ENCODE data around the gene CDKN2B. TPM values are rescaled to one million over a fixed set of nuclear protein-coding genes. Genes with fewer than 3 reads are reported as not detected.
"Not testable (repeated sequence)": the region's sequence is repeated elsewhere in the genome, so short reads cannot be mapped to it uniquely, and the experiment has no call there.

The CDKN2B gene, protein sequence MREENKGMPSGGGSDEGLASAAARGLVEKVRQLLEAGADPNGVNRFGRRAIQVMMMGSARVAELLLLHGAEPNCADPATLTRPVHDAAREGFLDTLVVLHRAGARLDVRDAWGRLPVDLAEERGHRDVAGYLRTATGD
- under 1 TPM; 0.12 to 0.42 (median 0.27) TPM for polyA plus RNA-seq (ENCODE audit: insufficient read length in 4 of 4)

DNA sequence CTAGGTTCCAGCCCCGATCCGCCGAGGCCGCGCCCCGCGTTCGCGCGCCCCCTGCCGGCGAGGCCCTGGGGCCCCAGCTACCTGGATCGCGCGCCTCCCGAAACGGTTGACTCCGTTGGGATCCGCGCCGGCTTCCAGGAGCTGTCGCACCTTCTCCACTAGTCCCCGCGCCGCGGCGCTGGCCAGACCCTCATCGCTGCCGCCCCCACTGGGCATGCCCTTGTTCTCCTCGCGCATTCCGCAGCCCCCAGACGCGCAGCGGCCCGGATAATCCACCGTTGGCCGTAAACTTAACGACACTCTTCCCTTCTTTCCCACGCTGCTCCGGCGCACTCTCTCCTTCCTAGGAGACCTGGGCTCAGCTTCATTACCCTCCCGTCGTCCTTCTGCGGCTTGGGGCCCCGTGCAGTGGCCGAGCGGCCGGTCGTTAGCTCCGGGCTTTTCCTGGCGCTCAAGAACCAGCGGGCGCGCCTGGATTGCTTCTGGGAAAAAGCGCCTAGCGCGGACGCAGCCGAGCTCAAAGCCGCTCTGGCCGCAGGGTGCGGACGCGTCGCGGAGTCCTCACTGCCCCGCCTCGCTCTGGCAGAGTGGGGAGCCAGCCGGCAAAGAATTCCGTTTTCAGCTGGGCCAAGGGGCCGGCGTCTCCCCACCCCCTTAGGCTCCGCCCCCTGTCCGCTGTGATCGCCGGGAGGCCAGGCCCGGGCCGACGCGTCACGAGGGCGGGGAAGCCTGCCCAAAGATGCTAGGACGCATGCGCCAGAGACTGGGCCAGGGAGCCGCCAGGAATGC, at the start of gene CDKN2B:
Gene CDKN2B (minus strand): TSS at position 589 of the 789 bp plus-strand sequence. CDS start 352 bp downstream, at position 237.
- peak in 3 of 4 donors; percentile 63 to 73 (median 66) for DNase-seq (ENCODE audit: low read depth in 4 of 4, low spot score in 3 of 4)

DNA sequence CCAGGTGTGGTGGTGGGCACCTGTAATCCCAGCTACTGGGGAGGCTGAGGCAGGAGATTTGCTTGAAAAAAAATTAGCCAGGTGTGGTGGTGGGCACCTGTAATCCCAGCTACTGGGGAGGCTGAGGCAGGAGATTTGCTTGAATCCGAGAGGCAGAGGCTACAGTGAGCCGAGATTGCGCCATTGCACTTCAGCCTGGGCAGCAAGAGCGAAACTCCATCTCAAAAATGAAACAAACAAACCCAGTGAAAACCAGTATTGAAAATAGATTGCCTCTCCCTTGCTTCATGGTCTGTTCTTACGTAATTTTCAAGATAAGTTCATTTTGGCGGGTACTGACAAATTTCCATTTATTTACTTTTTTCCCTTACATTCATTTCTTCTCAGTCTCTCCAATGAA, 48.9 kb upstream of the CDKN2B start:
- not testable (repeated sequence) for DNase-seq (ENCODE audit: low read depth in 4 of 4, low spot score in 3 of 4)

DNA sequence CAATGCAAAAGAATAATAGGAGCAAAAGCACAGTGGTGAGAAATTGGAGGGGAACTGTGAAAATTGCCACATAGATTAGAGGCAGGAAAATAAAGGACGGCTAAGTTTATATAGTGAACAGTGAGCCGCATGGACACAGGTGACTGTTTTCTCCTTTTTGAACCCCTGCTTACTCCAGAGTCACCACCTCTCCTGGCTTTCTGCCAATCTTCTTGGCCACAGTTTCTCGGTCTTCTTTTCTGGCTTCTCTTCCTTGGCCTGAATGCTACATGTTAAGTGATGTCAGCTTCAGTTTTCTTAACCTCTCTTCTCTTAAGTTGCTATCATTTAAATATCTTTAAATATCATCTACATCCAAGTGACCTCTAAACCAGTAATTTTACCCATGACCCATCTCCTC, 47.3 kb upstream of the CDKN2B start:
- no peak for DNase-seq (ENCODE audit: low read depth in 4 of 4, low spot score in 3 of 4)

GRCh38 chr9:22055090-22055489, 46.0 kb upstream of the CDKN2B start:
- DNase-seq (ENCODE audit: low read depth in 4 of 4, low spot score in 3 of 4) = no peak

- DNase-seq (ENCODE audit: low read depth in 4 of 4, low spot score in 3 of 4) = no peak
These were observed 45.4 kb upstream of the CDKN2B start for GRCh38 chr9:22054529-22054928.

- DNase-seq (ENCODE audit: low read depth in 4 of 4, low spot score in 3 of 4) = no peak
These were observed 45.0 kb upstream of the CDKN2B start for GRCh38 chr9:22054076-22054475.

- no peak for DNase-seq (ENCODE audit: low read depth in 4 of 4, low spot score in 3 of 4)
These were observed 44.1 kb upstream of the CDKN2B start for GRCh38 chr9:22053178-22053577.

DNA sequence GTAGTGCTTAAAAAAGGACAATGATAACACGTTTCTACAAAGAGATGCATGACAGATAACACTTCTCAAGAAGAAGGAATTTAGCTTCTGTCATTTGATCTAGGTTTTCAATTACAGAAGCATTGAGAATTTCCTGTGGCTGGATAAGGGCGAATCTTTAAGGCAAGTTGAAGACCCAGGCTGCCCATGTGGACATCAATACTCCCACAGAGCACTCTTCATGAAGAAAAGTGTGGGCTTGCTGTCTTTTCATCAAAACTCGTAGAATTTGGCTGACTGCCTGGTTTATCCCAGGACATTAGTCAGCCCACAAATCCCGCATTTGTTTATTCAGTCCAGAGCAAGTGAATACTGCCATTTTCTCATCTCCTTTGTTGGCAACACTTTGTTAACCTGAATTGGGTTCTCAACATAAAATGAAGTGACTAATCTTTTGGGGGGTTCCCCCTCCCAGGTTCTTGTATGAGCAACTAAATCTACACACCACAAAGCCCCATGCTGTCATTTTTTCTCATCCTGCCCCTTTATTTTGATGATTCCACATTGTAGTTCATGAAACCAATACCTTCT, 43.4 kb upstream of the CDKN2B start:
- no peak for DNase-seq (ENCODE audit: low read depth in 4 of 4, low spot score in 3 of 4)

GRCh38 chr9:22050924-22051323, 41.8 kb upstream of the CDKN2B start:
- DNase-seq (ENCODE audit: low read depth in 4 of 4, low spot score in 3 of 4) = no peak

GRCh38 chr9:22049411-22049810, 40.3 kb upstream of the CDKN2B start:
- no peak for DNase-seq (ENCODE audit: low read depth in 4 of 4, low spot score in 3 of 4)

DNA sequence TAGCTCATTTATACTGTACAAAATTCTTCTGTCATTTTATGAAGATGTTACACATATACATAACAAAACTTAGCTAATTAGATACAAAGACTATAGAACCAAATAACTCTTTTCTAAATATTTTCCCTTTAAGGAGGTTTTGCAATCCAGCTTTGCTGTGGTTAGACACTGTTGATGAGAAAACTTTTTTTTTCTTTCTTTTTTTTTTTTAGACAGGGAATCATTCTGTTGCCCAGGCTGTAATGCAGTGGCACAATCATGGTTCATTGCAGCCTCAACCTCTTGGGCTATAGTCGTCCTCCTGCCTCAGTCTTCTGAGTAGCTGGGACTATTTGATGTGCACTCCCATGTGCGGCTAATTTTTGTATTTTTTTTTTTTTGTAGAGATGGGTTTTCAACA, 38.5 kb upstream of the CDKN2B start:
- no peak for DNase-seq (ENCODE audit: low read depth in 4 of 4, low spot score in 3 of 4)

- DNase-seq (ENCODE audit: low read depth in 4 of 4, low spot score in 3 of 4) = no peak
These were observed 37.3 kb upstream of the CDKN2B start for GRCh38 chr9:22046243-22046885.

DNA sequence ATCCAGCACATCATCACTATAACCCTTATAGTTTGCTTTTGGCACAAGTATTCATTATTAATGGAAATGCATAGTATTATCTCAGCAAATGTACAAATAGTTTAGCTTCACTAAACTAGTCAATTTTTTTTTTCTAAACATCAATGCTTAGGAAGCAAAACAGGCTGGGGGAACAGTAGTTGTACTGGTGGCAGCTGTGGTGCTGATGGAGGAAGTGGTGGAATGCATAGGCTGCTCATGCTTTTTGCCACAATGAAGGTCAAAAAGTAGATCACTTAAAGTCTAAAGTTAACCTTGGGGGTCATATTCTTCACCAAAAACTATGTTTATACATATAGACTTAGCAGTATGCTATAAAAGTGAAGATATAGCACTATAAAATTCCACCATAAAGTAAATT, 36.3 kb upstream of the CDKN2B start:
- DNase-seq (ENCODE audit: low read depth in 4 of 4, low spot score in 3 of 4) = no peak

DNA sequence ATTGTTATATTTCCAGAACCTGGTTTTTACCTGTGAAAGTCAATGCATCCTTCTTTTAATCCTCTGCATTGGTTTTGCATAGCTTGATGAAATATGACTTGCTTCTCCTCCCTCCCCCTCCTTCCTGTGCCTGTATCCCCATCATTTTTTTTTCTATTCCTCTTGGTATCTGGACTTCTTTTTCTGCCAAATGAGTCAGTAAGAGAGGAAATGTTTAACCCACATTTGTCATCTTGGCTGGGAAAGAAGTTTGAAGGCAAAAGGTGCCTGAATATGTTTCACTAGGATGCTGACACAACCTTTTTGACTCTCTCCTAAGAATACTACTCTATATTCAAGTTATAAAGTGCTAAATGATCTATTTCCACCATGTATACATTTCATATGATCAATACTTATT, 35.5 kb upstream of the CDKN2B start:
- no peak for DNase-seq (ENCODE audit: low read depth in 4 of 4, low spot score in 3 of 4)

DNA sequence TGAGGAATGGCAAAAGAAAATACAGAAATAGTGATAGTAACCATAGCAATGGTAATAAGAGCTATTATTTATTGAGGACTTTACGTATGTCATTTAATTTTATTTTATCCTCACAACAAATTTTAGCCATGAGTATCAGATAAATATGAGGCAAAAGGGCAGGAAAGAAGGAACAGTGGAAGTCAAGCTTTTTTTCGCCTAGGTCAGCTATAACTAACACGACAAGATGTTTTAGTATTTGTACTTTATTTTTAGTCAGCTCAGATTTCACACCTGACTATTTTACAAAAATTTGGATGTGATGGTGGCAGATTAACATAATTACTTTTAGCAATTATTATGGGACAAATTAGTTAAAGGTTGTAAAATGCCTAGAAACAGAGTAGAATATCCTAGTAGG, 34.8 kb upstream of the CDKN2B start:
- DNase-seq (ENCODE audit: low read depth in 4 of 4, low spot score in 3 of 4) = no peak

DNA sequence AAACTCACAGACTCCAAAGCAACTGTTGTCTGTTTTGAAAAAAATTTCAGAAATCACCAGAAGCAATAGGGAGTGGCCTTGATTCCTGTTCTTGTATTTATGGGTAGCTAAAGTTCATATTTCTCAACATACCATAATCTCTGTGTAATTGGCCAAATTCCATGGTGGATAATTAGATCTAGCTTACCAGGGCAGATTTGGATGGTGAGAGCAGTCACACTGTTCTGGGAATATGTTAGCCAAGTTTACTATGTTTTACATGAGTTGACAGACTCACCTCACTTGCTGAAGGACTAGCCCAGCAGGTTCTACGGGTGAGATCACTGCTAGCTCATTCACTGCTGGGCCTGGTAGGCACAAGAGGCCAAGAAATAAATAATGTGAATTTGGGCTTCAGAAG, 32.7 kb upstream of the CDKN2B start:
- peak in 2 of 4 donors; percentile 2 to 5 for DNase-seq (ENCODE audit: low read depth in 4 of 4, low spot score in 3 of 4)

DNA sequence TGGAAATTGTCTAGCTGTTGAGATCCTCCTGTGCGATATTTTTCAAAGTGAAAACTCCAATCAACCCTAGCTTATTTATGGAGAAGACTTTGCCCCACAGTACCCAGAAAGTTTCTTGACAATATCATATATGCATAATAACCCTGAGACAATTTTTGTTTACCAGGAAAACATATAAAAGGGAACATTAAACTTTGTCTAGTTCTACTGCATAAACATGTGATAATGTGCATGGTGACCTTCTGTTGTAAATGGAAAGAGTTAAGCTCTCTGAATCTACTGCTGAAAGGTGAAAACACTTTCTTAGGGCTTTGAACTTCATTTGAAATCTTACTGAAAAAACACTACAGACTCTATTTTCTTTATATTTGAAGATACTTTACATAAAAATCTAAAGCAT, 32.2 kb upstream of the CDKN2B start:
- DNase-seq (ENCODE audit: low read depth in 4 of 4, low spot score in 3 of 4) = no peak

DNA sequence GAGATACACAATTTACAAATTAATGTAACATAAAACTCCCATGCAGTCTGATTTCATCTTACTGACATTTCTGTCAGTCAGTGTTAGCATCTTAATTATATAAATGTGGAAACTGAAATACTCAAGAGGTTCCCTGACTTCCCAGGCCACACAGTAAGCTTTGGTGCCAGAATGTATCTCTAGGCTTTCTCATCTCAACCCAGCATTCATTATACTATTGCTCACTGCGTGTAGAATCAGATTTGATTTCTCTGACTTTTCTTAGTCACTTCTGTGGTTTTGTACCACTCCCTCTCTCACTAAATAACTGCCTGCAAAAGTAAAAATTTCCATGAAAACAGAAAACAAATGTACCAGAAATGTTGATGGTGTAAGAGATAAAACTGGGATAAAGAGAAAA, 31.7 kb upstream of the CDKN2B start:
- no peak for DNase-seq (ENCODE audit: low read depth in 4 of 4, low spot score in 3 of 4)

GRCh38 chr9:22039258-22039657, 30.2 kb upstream of the CDKN2B start:
- no peak for DNase-seq (ENCODE audit: low read depth in 4 of 4, low spot score in 3 of 4)

DNA sequence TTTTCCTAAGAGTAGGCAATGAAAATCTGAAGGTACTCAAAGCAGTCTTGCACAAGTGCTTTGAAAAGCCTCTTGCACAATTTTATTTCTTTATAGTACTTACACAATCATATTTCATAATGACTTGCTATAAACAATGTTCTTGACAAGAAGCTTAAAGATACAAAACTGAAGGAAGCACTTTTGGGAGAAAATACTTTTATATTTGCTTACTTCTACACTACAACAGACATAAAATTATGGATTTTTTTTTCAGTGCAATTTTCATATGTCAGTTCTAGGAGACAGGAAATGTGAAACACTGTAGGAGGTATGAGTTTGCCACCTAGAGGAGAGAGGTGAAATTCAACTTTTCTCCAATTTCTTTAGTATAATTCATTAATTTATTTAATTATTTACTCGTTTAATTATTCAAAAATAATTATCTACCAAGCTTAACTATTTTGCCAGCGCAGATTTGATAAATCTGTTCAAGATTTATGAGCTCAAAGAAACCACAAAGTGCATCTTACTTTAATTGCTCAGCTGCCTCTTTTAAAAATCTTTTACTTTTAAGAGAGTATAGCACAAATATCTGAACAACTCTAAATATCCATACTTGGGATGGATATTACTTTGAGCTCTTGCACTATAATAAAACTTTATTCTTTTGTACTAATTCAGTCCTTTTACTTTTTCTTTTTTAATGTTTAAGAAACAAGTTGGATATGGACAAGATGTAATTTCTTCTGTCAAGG, 29.0 kb upstream of the CDKN2B start:
- no peak for DNase-seq (ENCODE audit: low read depth in 4 of 4, low spot score in 3 of 4)
